ENCODE results near the gene ZNF829. TPM values are rescaled to one million over a fixed set of nuclear protein-coding genes. Genes with fewer than 3 reads are reported as not detected.

Gene ZNF829
- polyA plus RNA-seq, 2 donors: 0.56 to 0.57 TPM

DNA sequence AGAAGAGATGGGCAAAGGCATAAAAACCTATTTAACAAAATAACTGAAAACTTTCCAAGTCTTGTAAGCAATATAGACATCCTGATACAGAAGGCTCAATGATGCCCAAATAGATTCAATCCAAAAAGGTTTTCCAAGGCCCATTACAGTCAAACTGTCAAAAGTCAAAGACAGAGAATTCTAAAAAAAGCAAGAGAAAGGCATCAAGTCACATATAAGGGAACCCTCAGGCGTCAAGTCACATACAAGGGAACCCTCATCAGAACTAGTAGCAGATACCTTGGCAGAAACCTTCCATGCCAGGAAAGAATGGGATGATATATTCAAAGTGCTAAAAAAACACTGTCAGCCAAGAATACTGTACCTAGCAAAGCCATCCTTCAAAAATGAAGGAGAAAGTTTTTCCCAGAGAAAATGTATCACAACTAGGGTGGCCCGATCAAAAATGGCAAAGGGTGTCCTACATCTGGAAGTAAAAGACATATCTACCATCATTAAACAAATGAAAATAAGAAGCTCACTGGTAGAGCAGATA lies 21.2 kb downstream of the ZNF829 start:
- Histone ChIP-seq H3K36me3 (ENCODE audit: control insufficient read depth in 2 of 2, insufficient read depth in 2 of 2, low read length in 1 of 2) (peaks cover 10 to 29% of the 10 kb centered on the region in 2 donors), H3K27me3 (ENCODE audit: control insufficient read depth in 1 of 2, insufficient read depth in 2 of 2, low read length in 2 of 2) (no peaks in the 10 kb centered on the region), H3K27ac (ENCODE audit: low read depth in 2 of 2, low read length in 1 of 2) (no peak overlapping the region), H3K4me3 (ENCODE audit: low read depth in 1 of 2, low read length in 2 of 2) (no peak overlapping the region), H3K9me3 (ENCODE audit: control insufficient read depth in 2 of 2, insufficient read depth in 1 of 2, low read depth in 1 of 2, low read length in 1 of 2) (peaks cover 8 to 21% of the 10 kb centered on the region in 2 donors), H3K4me1 (ENCODE audit: control insufficient read depth in 2 of 2, insufficient read depth in 2 of 2, low read length in 1 of 2) (no peaks in the 10 kb centered on the region)
- WGBS, 2 donors: 95 to 97% methylated on average over 2 of the region's 2 CpGs

GRCh38 chr19:36891768-36892357 lies 24.2 kb downstream of the ZNF829 start:
- Histone ChIP-seq H3K27ac (ENCODE audit: low read depth in 2 of 2, low read length in 1 of 2) (no peak overlapping the region), H3K9me3 (ENCODE audit: control insufficient read depth in 2 of 2, insufficient read depth in 1 of 2, low read depth in 1 of 2, low read length in 1 of 2) (peaks cover 11 to 19% of the 10 kb centered on the region in 2 donors), H3K4me3 (ENCODE audit: low read depth in 1 of 2, low read length in 2 of 2) (no peak overlapping the region), H3K4me1 (ENCODE audit: control insufficient read depth in 2 of 2, insufficient read depth in 2 of 2, low read length in 1 of 2) (no peaks in the 10 kb centered on the region), H3K36me3 (ENCODE audit: control insufficient read depth in 2 of 2, insufficient read depth in 2 of 2, low read length in 1 of 2) (peaks cover 7 to 24% of the 10 kb centered on the region in 2 donors), H3K27me3 (ENCODE audit: control insufficient read depth in 1 of 2, insufficient read depth in 2 of 2, low read length in 2 of 2) (no peaks in the 10 kb centered on the region)
- 96 to 98% methylated on average over 3 of the region's 3 CpGs for WGBS, 2 donors

- H3K36me3 ChIP-seq (ENCODE audit: control insufficient read depth in 2 of 2, insufficient read depth in 2 of 2, low read length in 1 of 2): peaks cover 3 to 13% of the 10 kb centered on the region in 2 donors
- H3K9me3 ChIP-seq (ENCODE audit: control insufficient read depth in 2 of 2, insufficient read depth in 1 of 2, low read depth in 1 of 2, low read length in 1 of 2): peaks cover 17 to 19% of the 10 kb centered on the region in 2 donors
- 98 to 99% methylated on average over 10 of the region's 10 CpGs for WGBS, 2 donors
These were observed 38.8 kb downstream of the ZNF829 start for GRCh38 chr19:36876993-36877938.

GRCh38 chr19:36851898-36852297 lies 64.2 kb downstream of the ZNF829 start:
- Histone ChIP-seq H3K27ac (ENCODE audit: low read depth in 2 of 2, low read length in 1 of 2) (no peak overlapping the region), H3K9me3 (ENCODE audit: control insufficient read depth in 2 of 2, insufficient read depth in 1 of 2, low read depth in 1 of 2, low read length in 1 of 2) (peaks cover 0 to 2% of the 10 kb centered on the region in 2 donors), H3K4me1 (ENCODE audit: control insufficient read depth in 2 of 2, insufficient read depth in 2 of 2, low read length in 1 of 2) (peaks cover 3 to 8% of the 10 kb centered on the region in 2 donors), H3K27me3 (ENCODE audit: control insufficient read depth in 1 of 2, insufficient read depth in 2 of 2, low read length in 2 of 2) (no peaks in the 10 kb centered on the region), H3K4me3 (ENCODE audit: low read depth in 1 of 2, low read length in 2 of 2) (peak overlapping the region in 1 of 2 donors; percentile 91), H3K36me3 (ENCODE audit: control insufficient read depth in 2 of 2, insufficient read depth in 2 of 2, low read length in 1 of 2) (peaks cover 0 to 2% of the 10 kb centered on the region in 2 donors)
- 95 to 99% methylated on average over 3 of the region's 3 CpGs for WGBS, 2 donors

More at GRCh38 chr19:36876993-36877938, 38.8 kb downstream of the ZNF829 start:
- no peaks in the 10 kb centered on the region for H3K4me1 ChIP-seq (ENCODE audit: control insufficient read depth in 2 of 2, insufficient read depth in 2 of 2, low read length in 1 of 2)
- H3K27ac ChIP-seq (ENCODE audit: low read depth in 2 of 2, low read length in 1 of 2): no peak overlapping the region
- no peak overlapping the region for H3K4me3 ChIP-seq (ENCODE audit: low read depth in 1 of 2, low read length in 2 of 2)
- H3K27me3 ChIP-seq (ENCODE audit: control insufficient read depth in 1 of 2, insufficient read depth in 2 of 2, low read length in 2 of 2): no peaks in the 10 kb centered on the region

GRCh38 chr19:36850559-36851442 lies 65.3 kb downstream of the ZNF829 start, which contains the start of gene ZNF345:
TSS of gene ZNF345 (plus strand) at chr19:36850876. CDS start at chr19:36876831, 25,955 bp downstream.
- peaks cover 3 to 8% of the 10 kb centered on the region in 2 donors for H3K4me1 ChIP-seq (ENCODE audit: control insufficient read depth in 2 of 2, insufficient read depth in 2 of 2, low read length in 1 of 2)
- peak within 1 kb of the TSS; percentile 91 to 92 for H3K4me3 ChIP-seq (ENCODE audit: low read depth in 1 of 2, low read length in 2 of 2)
- H3K27ac ChIP-seq (ENCODE audit: low read depth in 2 of 2, low read length in 1 of 2): peak within 1 kb of the TSS; percentile 92 to 97
- H3K9me3 ChIP-seq (ENCODE audit: control insufficient read depth in 2 of 2, insufficient read depth in 1 of 2, low read depth in 1 of 2, low read length in 1 of 2): peaks cover 0 to 2% of the 10 kb centered on the region in 2 donors
- 0 to 1% methylated on average over 43 of the region's 43 CpGs for WGBS, 2 donors
- no peaks in the 10 kb centered on the region for H3K36me3 ChIP-seq (ENCODE audit: control insufficient read depth in 2 of 2, insufficient read depth in 2 of 2, low read length in 1 of 2)
- no peaks in the 10 kb centered on the region for H3K27me3 ChIP-seq (ENCODE audit: control insufficient read depth in 1 of 2, insufficient read depth in 2 of 2, low read length in 2 of 2)

DNA sequence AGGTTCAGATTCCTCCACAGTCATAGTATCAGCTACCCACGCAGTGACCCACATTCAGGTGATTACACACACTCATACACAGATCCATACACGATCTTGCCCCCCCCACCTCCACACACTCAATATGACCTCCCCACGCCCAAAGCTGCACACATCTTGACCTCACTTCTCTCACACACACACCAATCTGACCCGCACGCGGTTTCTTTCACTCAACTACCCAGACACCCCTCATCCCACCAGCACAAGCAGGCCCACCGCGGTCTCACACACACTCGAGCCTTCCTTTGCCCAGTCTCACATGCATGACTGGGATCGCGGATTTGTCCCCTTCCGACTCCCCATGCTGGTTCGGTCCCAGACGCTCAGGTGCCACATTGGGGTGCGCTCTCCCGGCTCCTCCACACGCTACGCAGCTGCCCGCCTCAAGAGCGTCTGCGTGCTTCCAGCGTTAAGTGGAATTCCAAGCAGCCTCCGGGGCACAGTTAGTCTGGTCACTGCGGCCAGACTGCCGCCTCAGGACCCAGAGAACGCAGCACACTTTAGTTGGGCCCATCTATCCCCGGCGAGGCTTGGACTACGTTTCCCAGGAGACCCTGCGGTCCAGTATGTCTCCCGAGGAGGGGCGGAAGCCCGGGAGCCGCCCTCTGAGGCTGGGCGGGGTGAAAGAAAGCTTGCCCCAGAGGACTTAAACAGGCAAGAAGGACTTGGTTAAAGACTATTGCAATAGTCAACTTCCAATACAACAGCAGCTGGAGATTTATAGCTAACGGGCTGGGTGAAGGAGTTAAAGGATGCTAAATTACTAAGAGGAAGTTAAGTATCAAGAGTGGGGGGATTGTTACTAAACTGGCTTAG lies 66.2 kb downstream of the ZNF829 start:
- Histone ChIP-seq H3K27me3 (ENCODE audit: control insufficient read depth in 1 of 2, insufficient read depth in 2 of 2, low read length in 2 of 2) (no peaks in the 10 kb centered on the region), H3K4me1 (ENCODE audit: control insufficient read depth in 2 of 2, insufficient read depth in 2 of 2, low read length in 1 of 2) (peaks cover 3 to 8% of the 10 kb centered on the region in 2 donors), H3K27ac (ENCODE audit: low read depth in 2 of 2, low read length in 1 of 2) (peak overlapping the region; percentile 92 to 97), H3K9me3 (ENCODE audit: control insufficient read depth in 2 of 2, insufficient read depth in 1 of 2, low read depth in 1 of 2, low read length in 1 of 2) (no peaks in the 10 kb centered on the region), H3K4me3 (ENCODE audit: low read depth in 1 of 2, low read length in 2 of 2) (peak overlapping the region; percentile 91 to 92), H3K36me3 (ENCODE audit: control insufficient read depth in 2 of 2, insufficient read depth in 2 of 2, low read length in 1 of 2) (no peaks in the 10 kb centered on the region)
- 1% methylated on average over 36 of the region's 36 CpGs for WGBS, 2 donors

- WGBS, 2 donors: 60 to 77% methylated on average over 1 of the region's 1 CpG
- no peaks in the 10 kb centered on the region for H3K36me3 ChIP-seq (ENCODE audit: control insufficient read depth in 2 of 2, insufficient read depth in 2 of 2, low read length in 1 of 2)
- H3K9me3 ChIP-seq (ENCODE audit: control insufficient read depth in 2 of 2, insufficient read depth in 1 of 2, low read depth in 1 of 2, low read length in 1 of 2): no peaks in the 10 kb centered on the region
- H3K4me3 ChIP-seq (ENCODE audit: low read depth in 1 of 2, low read length in 2 of 2): no peak overlapping the region
- no peaks in the 10 kb centered on the region for H3K27me3 ChIP-seq (ENCODE audit: control insufficient read depth in 1 of 2, insufficient read depth in 2 of 2, low read length in 2 of 2)
- peaks cover 3 to 8% of the 10 kb centered on the region in 2 donors for H3K4me1 ChIP-seq (ENCODE audit: control insufficient read depth in 2 of 2, insufficient read depth in 2 of 2, low read length in 1 of 2)
- no peak overlapping the region for H3K27ac ChIP-seq (ENCODE audit: low read depth in 2 of 2, low read length in 1 of 2)
These were observed 68.1 kb downstream of the ZNF829 start for GRCh38 chr19:36847968-36848367.

DNA sequence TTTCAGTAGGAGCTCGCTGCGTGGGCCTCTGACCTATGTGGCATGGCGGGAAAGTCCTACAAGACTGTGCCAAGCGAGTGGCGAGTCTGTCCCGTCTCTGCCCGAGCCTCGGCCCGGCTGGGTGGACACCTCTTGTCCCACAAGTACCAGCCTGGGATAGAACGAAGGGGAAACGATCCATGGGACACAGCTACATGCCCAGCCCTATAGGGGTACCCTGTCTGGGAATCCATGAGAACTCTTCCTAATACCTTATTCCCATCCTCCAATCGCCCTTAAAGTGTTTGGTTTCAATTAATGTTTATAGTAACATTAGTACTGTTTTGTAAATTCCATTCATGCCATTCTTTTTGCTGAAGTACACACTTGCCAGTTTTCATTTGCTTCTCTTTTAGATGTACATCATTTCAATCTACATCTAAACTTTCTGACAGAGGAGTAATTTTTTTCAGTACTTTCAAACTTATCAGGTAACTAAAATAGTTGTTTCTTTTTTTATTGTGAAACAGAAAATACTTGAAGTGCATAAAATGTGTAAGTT lies 77.2 kb downstream of the ZNF829 start:
- Histone ChIP-seq H3K36me3 (ENCODE audit: control insufficient read depth in 2 of 2, insufficient read depth in 2 of 2, low read length in 1 of 2) (no peaks in the 10 kb centered on the region), H3K4me3 (ENCODE audit: low read depth in 1 of 2, low read length in 2 of 2) (peak overlapping the region; percentile 61 to 86), H3K4me1 (ENCODE audit: control insufficient read depth in 2 of 2, insufficient read depth in 2 of 2, low read length in 1 of 2) (peaks cover 0 to 3% of the 10 kb centered on the region in 2 donors), H3K9me3 (ENCODE audit: control insufficient read depth in 2 of 2, insufficient read depth in 1 of 2, low read depth in 1 of 2, low read length in 1 of 2) (no peaks in the 10 kb centered on the region), H3K27ac (ENCODE audit: low read depth in 2 of 2, low read length in 1 of 2) (peak overlapping the region; percentile 97), H3K27me3 (ENCODE audit: control insufficient read depth in 1 of 2, insufficient read depth in 2 of 2, low read length in 2 of 2) (no peaks in the 10 kb centered on the region)
- WGBS, 2 donors: 9 to 16% methylated on average over 12 of the region's 12 CpGs

Measured in esophagus (tissue), 2 donors.